ENCODE data around the gene EFEMP1.

EFEMP1 gene

DNA sequence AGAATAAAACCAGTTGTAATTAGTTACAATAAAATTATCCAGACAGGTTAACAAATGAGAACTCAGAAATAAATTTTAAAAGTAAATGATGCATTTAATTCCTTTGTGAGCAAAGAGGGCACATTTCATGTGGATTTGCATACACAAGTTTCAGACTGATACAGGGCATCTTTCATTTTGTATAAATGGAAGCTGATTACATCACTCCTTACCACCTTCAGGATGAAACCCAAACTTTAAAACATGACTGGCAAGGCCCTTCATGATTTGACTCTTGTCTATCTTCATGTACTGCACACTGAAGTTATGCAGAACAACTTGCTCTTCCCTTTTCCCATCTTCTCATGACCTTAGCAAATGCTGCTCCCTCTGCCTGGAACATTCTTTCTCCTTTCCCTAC, 26.9 kb downstream of the EFEMP1 start:
- no peak for DNase-seq

DNA sequence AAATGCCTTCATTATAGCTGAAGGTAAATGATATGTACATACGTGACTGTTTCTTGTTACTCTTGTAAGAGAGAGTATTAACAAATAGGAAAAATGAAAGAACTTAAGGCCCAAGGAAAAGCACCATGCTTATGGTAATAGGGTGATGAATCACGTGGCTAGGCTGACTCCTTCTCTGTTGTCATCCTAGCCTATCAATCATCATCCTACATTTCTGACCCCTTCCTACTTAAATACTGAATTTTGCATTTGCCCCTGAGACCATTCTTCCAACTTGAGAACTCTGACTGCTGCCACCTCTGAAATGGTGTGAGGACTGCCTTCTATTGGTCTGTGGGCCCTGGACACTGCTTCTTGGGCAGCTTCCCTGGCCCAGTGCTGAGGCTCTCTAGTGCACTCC, 28.9 kb downstream of the EFEMP1 start:
- DNase-seq, result no peak

DNA sequence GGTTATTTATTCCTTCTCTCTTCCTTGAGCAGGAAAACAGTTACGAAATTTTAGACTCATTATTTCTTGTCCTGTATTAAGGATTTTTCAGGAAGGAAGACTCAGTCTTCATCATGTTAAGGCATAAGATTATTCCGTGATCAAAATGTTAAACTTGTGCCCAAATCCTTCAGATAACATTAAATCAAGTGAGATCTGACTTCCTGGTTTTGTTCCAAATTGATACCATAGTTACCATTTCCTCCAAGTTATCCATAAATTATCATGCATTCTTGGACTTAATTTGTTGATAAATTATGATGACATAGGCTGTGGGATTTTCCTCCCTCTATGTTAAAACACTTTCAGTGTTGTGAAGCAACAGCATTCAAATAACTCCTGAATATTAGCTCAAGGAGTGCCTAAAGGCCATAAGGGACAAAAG, 31.9 kb downstream of the EFEMP1 start:
- DNase-seq, result no peak

DNA sequence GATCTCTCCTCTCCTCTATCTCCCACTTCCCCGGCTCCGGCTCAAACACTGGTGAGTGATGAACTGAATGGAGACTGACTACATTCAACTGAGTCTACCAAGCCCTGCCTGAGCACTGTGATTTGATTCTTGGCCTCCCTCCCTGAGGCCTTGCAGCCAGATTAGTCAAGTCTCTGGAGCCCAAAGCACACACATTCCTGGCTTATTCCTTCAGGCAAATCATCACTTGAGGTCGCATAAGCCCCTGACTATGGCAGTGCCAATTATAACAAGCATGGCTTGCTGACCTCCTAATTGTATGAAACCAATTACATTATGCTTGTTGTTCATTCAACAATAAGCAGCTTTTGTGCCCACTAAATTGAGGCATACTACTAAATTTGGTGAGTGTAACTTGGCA, 34.6 kb downstream of the EFEMP1 start:
- DNase-seq, result no peak

DNA sequence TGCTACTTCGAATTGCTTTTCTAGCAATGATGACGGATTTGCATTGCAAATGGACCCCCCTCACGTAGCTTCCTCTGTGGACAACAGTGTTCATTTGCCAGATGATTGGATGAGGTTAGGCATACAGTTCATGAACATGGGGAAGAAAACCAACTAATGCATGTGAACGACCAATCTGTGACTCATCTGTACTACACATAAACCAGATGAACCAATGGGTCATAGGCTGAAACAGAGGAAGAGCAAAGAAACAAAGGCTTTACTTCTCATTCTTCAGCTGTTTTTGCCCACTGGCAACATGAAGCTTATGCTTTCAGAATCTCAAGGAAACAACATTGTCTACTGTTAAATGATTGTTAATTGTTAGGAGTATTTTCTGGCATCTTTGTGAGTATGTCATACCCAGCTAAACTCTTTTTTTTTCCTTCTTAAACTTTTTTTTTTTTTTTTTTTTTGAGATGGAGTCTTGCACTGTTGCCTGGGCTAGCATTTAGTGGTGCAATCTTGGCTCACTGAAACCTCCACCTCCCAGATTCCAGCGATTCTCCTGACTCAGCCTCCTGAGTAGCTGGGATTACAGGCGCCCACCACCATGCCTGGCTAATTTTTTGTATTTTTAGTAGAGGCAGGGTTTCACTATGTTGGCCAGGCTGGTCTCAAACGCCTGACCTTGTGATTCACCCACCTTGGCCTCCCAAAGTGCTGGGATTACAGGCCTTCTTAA, 35.5 kb downstream of the EFEMP1 start:
- DNase-seq, result no peak

DNA sequence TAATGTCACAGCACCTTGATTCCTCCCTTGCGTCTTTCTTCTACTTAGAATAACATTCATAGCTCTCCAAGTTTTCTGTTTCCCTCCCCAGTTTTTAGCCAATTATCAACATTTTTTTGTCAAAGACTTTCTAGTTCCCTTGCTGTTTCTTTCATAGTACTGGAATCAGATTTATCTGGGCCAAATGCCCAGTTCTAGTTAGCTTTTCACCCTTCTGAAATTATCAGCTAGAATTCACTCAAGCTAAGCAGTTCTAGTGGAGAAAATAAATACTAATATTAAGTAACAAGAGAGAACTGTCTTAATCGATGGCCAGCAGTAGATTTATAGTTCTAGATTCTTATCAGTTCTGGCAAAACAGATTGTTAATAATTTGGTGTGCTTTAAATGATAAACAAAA, 36.2 kb downstream of the EFEMP1 start:
- DNase-seq, result no peak

DNA sequence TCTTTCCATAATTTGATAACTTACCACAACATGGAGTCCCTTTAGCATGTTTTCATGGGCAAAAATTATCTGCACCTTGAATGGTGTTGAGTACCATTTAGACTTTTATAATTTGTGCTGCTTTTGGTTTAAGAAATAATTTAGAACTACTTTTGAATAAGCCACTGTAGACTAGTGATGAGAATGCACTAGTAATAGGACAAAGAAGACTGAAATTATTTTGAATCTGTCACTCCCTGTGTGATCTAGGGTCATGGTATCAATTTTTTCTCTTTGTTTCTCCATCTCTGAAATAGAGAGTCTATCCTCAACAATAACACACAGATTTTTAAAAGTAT, 37.7 kb downstream of the EFEMP1 start:
- no peak for DNase-seq

DNA sequence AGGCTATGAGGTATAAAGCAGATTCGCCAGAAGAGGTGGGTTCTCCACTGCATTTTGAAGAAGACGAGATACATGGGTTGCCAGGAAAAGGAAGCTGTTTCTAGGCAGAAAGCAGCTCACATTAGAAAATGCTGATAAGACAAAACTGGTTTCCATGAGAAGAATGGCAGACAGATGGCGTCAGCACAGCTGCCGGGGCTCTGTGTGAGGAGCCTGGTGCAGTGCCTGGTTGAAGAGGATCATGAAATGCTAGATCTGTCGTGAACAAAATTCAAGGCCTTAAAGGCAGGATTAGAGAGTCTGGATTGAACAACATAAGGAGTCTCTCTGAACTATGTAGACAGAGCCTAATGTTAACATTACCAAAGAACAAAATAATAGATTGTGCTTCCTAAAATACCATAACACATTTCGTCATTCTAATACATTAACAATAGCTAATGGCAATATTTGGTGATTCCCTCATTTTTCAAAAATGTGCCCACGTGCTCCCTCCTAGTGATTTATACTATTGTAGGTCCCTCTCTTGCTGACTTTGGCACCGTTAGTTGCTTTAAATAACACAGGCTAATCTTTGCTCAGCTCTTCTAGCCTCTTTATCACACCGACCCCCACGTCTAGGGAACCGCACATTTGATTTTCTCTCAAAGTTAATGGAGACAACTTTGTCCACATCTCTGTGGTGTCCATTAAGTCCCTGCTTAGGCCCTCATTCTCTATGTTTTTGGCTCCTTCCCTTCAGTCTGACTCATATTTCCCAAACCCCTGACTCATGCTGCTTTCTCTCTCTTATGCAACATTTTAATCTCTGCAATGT, 38.2 kb downstream of the EFEMP1 start:
- DNase-seq, result no peak

DNA sequence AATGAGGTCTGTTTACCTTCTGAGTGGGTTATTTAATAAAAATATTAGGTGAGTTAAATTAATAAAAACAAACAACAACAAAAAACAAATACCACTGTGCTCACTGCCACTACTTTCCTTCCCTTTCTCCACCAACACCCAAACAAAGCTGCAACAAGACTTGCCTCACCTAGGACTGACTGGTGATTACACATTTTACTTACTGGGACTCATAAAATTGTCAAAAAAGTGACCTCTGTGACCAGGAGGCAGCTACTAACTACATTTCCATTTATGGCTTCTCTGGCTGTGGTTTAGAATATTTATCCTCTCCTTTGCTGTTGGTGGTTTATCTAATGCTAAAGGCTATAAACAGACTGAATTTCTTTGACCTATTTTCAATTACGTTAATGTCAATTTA, 39.8 kb downstream of the EFEMP1 start:
- DNase-seq, result no peak

DNA sequence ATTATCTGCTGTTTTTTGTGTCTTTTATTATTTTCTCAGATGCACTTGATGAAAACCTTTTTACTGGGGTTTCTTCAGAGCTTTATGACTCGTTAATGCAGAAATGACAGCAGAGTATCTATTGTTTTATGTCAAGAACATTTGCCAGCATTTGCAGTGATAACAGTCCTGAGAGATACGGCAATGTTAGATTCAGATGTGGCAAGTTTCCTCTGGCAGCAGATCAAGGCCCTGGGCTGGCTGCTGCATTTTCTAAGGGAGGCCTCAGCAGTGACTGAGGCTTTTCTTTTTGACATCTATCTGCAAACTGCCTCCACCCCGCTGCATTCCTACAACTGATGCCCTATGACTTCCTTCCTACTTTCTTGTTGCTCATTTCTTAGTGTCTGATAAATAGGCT, 40.2 kb downstream of the EFEMP1 start:
- no peak for DNase-seq

DNA sequence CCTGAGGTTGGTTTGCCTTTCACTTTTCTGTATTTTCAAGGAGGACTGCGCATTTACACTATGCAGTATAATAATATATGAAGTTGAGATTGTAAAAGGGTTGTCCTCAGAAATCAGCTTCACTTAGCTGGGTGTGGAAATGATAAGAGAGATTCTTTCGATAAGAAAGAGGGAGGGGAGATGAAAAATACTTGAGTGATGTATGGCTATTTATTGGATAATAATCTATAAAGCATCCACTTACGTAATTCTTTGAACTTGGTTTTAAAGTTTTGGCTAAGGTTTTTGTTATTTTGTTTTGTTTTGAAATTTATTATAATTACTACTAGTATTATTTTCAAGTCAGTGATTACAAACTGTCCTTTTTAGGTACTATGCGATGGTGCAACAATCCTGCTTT, 40.6 kb downstream of the EFEMP1 start:
- DNase-seq, result no peak

DNA sequence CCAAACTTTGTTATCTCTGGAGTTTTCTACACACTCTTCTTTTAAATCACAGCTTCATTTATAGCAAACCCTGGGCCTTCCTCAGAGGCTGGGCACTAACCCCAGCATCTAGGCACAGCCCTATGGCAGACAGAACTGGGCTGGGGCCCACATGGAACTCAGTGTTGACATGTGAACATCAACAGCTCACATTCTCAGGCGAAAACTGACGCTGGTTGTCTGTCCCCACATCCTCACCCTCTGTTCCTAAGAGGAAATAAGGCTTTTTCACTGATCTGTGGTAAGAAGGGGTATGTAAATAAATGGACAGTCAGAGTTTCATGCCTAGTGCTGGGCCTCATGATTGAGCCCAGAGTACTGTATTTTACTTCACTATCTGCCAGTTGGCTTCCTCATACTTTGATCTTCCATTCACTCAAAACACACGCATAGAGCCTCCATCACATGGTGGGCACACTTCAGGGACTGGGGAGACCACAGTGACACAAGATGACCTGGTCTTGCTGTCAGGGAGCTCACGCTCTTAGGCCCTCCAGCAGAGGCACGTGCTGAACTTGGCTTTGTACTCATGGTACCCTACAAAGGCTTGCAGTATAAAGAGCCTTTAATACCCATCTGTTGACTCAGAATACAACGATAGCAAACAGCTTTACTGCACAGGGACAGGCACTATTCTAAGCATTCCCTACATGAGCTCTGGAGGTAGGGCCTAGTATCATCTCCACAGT, 43.0 kb downstream of the EFEMP1 start:
- no peak for DNase-seq

DNA sequence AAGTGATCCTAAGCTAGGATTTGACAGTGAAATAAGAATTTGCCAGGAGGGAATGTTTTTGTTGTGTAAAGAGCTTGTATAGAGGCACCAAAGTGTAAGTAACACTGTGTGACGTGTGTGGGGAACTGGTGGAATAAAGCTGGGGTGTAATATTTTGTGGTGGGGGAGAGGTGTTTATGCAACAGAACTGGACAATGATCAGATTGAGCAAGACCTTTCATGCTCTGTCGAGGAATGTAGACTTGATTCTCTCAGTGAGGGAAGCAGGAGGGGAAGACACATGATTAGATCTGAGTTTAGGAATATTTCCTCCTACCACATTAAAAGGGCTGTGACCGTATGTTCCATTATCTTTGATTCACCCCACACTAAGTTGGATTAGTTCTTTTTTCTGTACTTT, 43.6 kb downstream of the EFEMP1 start:
- DNase-seq, result no peak

DNA sequence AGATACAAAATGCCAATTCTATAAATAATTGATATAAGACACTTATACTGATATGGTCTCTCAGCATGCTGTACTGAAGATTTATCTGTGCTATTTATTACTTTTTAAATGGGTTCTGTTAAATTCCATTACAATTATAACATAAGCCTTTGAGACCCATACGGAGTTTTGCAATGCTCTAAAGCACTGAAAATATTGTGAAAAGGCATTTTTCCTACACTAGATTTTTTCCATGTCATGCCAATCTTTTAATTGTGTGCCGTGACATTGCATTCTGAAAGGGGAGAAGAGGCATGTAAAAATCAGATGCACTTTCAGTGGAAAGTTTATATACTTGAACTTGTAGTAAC, 46.5 kb downstream of the EFEMP1 start:
- DNase-seq, result no peak

DNA sequence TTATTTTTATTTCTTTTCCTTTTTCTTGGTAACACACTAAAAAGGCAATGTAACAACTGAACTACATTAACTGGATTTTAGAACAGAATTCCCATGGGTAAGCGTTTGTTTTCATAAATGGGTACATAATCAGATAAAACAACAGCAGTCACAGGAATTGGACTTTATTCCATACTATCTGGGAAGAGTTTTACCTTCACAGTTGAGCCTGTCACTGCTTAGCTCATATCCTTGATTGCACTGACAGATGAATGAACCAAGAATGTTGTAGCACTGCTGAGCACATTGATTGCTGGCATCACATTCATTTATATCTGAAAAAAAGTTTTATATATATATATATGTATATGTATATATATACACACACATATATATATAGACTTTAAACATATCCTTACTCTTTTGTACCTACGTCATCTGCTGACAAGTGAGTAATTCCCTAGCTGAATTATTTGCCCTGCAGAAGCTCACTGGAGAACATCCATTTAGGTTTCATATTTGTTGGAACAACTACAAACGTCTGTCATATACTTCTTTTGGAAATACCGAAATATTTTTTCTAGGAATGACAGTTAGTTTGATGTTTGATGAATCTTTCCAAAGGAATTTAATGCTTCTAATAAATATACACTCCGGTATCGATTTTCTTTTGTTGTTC, 47.0 kb downstream of the EFEMP1 start:
- DNase-seq, result no peak

DNA sequence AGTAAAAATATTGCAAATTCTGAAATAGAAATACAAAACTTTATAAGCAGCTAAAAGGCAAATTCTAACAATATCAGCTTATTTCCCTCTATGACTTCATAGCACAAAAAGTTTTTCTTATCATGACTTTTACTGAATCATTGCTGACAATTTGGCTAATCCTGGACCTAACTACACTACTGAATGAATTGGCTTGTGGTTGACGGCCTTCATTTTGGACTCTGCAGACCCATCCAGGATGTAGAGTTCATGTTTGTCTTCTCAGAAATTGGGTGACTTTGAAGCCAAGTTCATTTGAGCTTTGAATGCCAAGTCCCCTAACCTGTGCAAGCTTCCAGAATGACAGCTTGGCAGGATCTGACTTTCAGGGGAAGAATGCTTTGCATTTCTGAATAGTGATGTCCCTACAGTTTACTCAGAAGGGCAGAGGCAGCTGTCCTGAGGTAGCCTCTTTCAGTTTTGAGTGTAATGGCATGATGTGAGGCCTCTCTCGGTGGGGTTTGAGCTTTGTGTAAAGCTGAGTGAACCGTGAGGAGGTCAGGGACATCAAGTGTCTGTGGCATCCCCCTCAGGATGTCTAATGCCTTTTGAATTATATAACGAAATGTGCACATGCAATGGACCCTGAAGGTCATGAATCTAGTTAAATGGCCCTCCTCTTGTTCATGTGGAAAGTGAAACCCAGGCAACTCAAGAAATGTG, 48.0 kb downstream of the EFEMP1 start:
- no peak for DNase-seq

DNA sequence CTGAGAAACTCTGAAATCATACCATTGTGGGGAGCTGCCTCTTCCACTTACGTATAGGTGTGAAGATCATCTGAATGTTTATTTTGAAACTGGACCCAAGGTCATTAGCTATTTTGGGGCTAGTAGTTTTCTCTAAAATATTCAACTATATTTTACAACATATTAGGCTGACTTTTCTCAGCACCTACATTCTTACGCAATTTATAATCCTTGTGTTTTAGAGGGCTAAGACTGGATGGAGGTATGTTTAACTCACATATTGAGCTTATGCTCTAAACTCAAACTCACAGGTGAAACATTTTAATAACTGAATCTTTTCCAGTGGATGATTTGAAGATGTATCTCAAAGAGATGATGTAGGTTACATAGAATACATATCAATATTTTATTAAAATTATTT, 49.2 kb downstream of the EFEMP1 start:
- DNase-seq, result no peak

DNA sequence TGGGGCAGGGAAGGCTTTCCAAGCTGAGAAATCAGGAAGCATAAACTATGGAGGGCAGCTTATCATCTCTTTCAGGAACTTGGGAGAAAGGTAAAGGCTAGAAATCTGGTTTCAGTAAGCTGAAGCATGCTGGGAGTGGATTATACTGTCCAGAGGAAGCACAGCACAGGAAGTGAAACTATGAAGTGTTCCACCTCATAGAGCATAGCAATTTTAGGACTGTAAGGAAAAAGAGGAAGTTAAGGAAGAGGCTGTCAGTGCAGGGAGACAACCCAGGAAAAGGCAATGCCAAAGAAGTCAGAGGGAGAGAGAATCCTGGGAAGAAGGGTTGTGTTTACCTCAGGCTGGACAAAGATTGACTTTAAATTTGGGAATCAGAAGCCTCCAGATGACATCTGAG, 51.9 kb downstream of the EFEMP1 start:
- DNase-seq, result no peak

DNA sequence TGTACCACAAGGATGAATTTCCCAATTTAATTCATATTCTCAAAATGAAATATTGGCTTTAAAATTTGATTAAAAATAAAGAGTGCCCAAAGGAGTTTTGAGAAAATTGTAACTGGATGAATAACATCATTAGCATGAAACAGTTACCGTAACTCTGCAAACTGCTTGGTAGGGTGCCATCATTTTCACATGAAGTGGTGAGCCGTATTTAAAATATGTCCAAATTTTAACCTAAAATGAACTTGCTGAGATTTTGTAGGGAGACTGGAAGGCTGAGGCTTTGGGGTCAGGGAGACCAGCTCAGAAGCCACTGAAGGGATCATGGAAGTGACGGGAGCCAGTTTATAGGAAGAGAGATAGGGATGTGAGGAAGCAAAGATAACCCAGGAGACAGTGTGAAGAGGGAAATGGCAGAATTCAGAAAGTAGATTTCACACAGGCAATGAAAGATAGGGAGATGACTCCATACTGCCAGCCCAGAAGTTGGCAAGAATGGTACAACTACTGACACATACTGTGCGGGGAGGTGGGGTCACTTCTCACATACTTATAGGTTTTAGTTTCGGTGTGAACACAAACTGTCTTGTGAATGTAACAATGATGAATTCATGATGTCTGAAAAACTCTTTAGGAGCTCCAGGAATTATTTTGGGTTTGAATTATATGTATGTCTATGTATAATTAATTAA, 53.8 kb downstream of the EFEMP1 start:
- DNase-seq, result no peak

DNA sequence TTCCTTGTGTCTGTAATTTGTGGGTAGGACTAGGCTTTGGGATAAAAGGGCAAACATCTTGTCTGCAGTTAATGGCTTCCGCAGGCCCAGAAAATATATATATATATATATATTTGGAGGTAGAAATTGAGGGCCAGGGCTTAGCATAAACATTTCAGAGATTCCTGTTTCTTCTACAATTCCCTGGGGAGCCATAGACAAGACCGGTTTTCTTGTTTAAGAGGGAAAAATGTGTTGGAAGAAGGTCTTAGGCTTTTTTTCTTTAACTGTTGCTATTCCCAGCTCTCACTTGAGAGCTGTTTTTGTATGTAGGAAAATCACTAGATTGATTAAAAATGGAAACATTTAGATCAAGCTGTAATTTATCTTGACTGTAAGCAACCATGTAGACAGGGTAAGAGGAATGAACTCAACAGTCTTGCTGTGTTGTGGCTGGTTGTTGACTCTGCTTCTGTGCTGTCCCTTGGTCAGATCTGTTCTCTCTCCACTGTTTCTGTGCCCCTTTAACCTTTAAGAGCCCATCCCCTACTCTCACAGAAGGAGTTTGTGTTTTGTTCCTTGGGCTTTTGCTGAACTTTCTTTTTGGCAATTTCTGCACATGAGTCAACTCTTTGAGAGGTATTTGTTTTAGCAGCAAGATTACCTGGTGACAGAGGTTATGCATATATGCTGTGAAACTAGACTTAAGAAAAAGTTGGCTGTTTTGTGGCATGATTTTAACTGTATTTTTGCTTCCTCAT, 58.3 kb downstream of the EFEMP1 start:
- no peak for DNase-seq

DNA sequence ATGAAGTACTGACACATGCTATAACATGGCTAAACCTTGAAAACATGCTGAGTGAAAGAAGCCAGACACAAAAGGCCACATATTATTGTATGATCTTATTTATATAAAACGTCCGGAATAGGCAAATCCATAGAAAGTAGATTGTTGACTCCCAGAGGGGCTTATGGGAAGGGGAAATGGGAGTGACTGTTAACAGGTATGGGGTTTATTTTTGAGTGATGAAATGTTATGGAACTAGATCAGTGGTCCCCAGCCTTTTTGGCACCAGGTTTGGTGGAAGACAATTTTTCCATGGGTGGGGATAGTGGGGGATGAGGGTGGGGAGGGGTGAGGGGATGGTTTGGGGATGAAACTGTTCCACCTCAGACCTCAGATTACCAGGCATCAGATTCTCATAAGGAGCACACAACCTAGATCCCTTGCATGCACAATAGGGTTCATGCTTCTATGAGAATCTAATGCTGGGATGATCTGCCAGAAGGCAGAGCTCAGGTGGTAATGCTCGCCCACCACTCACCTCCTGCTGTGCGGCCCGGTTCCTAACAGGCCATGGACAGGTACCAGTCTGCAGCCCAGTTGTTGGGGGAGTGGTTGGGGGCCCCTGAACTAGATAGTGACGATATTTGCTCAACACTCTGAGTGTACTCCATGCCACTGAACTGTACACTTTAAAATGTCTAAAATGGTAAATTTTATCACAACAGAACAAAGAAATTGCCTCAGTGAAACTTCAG, 59.1 kb downstream of the EFEMP1 start:
- DNase-seq, result no peak
